Type B pancreatic cell (in vitro differentiated cells): Measurements from ENCODE around the gene PTPRS. TPM values are rescaled to one million over a fixed set of nuclear protein-coding genes. Genes with fewer than 3 reads are reported as not detected.

Source experiments
- DNase-seq: peaks from one replicate; pipeline ENCODE4 v3.0.0; 2021; ENCODE audit warnings: mixed read lengths; ENCODE audit not compliant: unreplicated experiment; ENCODE audit errors: extremely low spot score
- H3K27ac Mint-ChIP-seq: 2 replicates; pipeline ENCODE4 v1.8.0; 2021; ENCODE audit warnings: mild to moderate bottlenecking, mixed read lengths
- H3K27me3 Mint-ChIP-seq: 2 replicates; pipeline ENCODE4 v1.8.0; 2021; ENCODE audit warnings: mixed read lengths
- H3K36me3 Mint-ChIP-seq: 2 replicates; pipeline ENCODE4 v1.8.0; 2021; ENCODE audit warnings: mixed read lengths
- H3K4me1 Mint-ChIP-seq: one replicate; pipeline ENCODE4 v1.8.0; 2021; ENCODE audit warnings: mixed read lengths; ENCODE audit not compliant: unreplicated experiment
- H3K4me3 Mint-ChIP-seq: 2 replicates; pipeline ENCODE4 v1.8.0; 2021; ENCODE audit warnings: mild to moderate bottlenecking, mixed read lengths
- H3K9me3 Mint-ChIP-seq: 2 replicates; pipeline ENCODE4 v1.8.0; 2021; ENCODE audit warnings: mixed read lengths
- CTCF ChIP-seq: fragments of 200-600 bp; sonication (generic); conservative IDR thresholded peaks from 2 replicates; pipeline ENCODE4 v1.5.0; 2021; ENCODE audit warnings: antibody characterized with exemption, mild to moderate bottlenecking
- total RNA-seq: library from RNA; stranded (reverse); gene quantifications from 2 replicates; pipeline ENCODE4 v1.2.1, GENCODE V29; 2021; ENCODE audit warnings: low replicate concordance

The PTPRS gene
- total RNA-seq, 1 donor from 2014 or later: 234 TPM

GRCh38 chr19:5297272-5297669 lies 43.3 kb downstream of the PTPRS start:
- Mint-ChIP-seq H3K36me3 (peaks cover 3% of the 10 kb centered on the region), H3K27me3 (no peaks in the 10 kb centered on the region), H3K27ac (no peak overlapping the region), H3K9me3 (no peaks in the 10 kb centered on the region), H3K4me1 (no peaks in the 10 kb centered on the region), H3K4me3 (no peak overlapping the region)
- TF ChIP-seq CTCF: no peak
- DNase-seq: no peak

GRCh38 chr19:5296457-5297271 lies 43.9 kb downstream of the PTPRS start:
- Mint-ChIP-seq H3K4me3 (no peak overlapping the region), H3K27me3 (no peaks in the 10 kb centered on the region), H3K4me1 (peaks cover 5% of the 10 kb centered on the region), H3K36me3 (peaks cover 3% of the 10 kb centered on the region), H3K27ac (no peak overlapping the region), H3K9me3 (no peaks in the 10 kb centered on the region)
- no peak for TF ChIP-seq CTCF
- DNase-seq: no peak

GRCh38 chr19:5296021-5296420 lies 44.6 kb downstream of the PTPRS start:
- H3K9me3 Mint-ChIP-seq: no peaks in the 10 kb centered on the region
- H3K36me3 Mint-ChIP-seq: peaks cover 3% of the 10 kb centered on the region
- H3K27me3 Mint-ChIP-seq: no peaks in the 10 kb centered on the region
- H3K4me1 Mint-ChIP-seq: peaks cover 8% of the 10 kb centered on the region
- H3K27ac Mint-ChIP-seq: no peak overlapping the region
- DNase-seq: no peak
- TF ChIP-seq CTCF: no peak
- H3K4me3 Mint-ChIP-seq: peak overlapping the region; percentile 68

- Mint-ChIP-seq H3K4me1 (peaks cover 9% of the 10 kb centered on the region), H3K27me3 (no peaks in the 10 kb centered on the region), H3K36me3 (peaks cover 3% of the 10 kb centered on the region), H3K9me3 (no peaks in the 10 kb centered on the region), H3K4me3 (peak overlapping the region; percentile 88), H3K27ac (no peak overlapping the region)
- TF ChIP-seq CTCF: no peak
- DNase-seq: no peak
These were observed 46.0 kb downstream of the PTPRS start for GRCh38 chr19:5294403-5295160.

GRCh38 chr19:5293612-5294378 lies 46.8 kb downstream of the PTPRS start:
- Mint-ChIP-seq H3K36me3 (no peaks in the 10 kb centered on the region), H3K4me3 (peak overlapping the region; percentile 88), H3K27ac (peak overlapping the region; percentile 41), H3K9me3 (no peaks in the 10 kb centered on the region), H3K27me3 (no peaks in the 10 kb centered on the region), H3K4me1 (peaks cover 16% of the 10 kb centered on the region)
- DNase-seq: peak; percentile 88
- TF ChIP-seq CTCF: no peak
